HG03558 (cell line): ENCODE data around the gene KLF8.
"Not testable (repeated sequence)": the region's sequence is repeated elsewhere in the genome, so short reads cannot be mapped to it uniquely, and the experiment has no call there.

Source experiments
- ATAC-seq: cut with Tn5 transposase; IDR thresholded peaks from one replicate; pipeline ENCODE4 v1.9.1; 2021; ENCODE audit warnings: moderate number of reproducible peaks; ENCODE audit not compliant: unreplicated experiment; ENCODE audit errors: extremely low read depth

KLF8 gene

DNA sequence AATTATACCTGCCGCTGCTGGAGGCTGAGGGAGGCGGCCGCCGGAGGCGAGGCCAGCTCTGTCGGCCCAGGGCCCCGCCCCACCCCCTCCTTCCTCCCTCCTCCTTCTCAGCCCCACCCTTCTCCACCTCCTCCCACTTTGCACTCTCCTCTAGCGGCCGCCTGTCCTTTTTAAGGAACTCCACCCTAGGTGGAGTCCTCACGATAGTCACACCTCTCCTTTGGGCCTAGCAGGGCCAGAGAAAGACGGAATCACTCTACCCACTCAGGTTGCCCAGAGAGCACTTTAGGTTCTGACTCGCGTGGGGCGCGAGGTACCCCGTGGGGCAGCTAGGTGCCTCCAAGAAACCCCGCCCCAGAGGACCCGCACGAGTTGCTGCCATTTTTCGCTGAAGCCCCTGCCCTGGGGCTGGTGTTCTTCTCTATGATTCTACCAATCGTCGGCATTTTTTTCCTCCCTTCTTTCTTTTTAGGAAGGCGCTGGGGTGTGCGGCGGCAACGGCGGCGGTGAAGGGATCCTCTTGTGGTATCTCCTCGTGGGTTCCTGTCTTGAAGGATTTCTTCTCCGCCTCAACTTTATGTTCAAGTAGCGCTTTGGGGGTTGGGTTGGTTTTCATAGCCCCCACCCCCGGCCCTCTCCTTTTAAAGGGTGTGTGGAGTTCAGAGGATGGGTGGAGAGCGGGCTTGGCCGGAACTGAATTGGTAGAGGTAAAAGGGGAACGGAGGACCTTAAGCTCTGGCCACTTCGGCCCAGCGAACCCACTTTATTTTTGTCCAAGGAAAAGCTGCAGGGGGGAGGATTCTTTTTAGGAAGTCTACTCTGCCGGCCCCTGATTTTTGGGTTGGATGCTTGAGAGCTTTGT, at the start of gene KLF8:
Gene KLF8, plus strand, starts transcription at position 136 of the 862 bp plus-strand sequence. CDS start 979 bp downstream, outside the sequence.
- ATAC-seq = peak; percentile 57

DNA sequence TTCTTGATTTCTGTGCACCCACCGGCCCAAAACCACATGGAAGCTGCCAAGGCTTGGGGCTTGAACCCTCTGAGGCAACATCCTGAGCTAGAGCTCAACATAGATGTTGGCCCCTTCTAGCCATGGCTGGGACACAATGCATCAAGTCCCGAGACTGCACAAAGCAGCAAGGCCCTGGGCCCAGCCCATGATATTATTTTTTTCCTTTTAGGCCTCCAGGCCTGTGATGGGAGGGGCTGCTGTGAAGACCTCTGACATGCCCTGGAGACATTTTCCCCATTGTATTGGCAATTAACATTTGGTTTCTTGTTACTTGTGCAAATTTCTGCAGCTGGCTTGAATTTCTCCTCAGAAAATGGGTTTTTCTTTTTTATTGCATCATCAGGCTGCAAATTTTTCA, 25.2 kb upstream of the KLF8 start:
- ATAC-seq = not testable (repeated sequence)

GRCh38 chrX:56211701-56212100, 20.5 kb upstream of the KLF8 start:
- no peak for ATAC-seq

GRCh38 chrX:56216332-56216731, 15.8 kb upstream of the KLF8 start:
- ATAC-seq = no peak

GRCh38 chrX:56219700-56220099, 12.5 kb upstream of the KLF8 start:
- ATAC-seq = no peak

- ATAC-seq = no peak
These were observed 11.1 kb upstream of the KLF8 start for GRCh38 chrX:56221101-56221500.

DNA sequence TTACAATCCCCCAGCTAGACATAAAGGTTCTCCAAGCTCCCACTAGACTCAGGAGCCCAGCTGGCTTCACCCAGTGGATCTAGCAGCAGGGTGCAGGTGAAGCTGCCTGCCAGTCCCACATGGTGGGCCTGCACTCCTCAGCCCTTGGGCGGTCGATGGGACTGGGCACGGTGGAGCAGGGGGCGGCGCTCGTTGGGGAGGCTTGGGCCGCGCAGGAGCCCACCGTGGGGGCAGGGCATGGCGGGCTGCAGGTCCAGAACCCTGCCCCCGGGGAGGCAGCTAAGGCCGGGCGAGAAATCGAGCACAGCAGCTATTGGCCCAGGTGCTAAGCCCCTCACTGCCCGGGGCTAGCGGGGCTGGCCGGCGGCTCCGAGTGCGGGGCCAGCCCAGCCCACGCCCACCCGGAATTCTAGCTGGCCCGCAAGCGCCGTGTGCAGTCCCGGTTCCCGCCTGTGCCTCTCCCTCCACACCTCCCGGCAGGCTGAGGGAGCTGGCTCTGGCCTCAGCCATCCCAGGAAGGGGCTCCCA, 9.6 kb upstream of the KLF8 start:
- no peak for ATAC-seq

DNA sequence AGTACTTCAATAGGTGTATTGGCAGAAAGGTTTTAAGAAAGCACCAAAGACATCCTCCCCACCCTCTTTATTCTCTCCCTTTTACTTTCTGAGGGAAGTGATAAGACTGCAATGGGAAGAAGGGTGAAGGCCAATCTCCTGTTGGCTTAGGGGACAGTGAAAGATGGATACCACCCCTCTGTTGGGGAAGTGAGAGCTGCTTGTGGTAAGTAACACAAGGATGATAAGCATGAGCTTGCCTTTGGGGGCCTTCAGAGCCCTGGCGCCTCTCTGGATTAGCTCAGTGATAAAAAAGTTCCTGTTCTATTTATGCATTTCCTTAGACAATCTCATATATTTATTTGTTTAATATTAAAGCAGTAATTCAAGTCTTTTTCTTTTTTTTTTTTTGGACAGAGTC, 5.2 kb upstream of the KLF8 start:
- ATAC-seq = no peak

- no peak for ATAC-seq
These were observed 3.2 kb upstream of the KLF8 start for GRCh38 chrX:56228914-56229313.

GRCh38 chrX:56231537-56232090, 542 bp upstream of the KLF8 start:
- ATAC-seq = no peak

DNA sequence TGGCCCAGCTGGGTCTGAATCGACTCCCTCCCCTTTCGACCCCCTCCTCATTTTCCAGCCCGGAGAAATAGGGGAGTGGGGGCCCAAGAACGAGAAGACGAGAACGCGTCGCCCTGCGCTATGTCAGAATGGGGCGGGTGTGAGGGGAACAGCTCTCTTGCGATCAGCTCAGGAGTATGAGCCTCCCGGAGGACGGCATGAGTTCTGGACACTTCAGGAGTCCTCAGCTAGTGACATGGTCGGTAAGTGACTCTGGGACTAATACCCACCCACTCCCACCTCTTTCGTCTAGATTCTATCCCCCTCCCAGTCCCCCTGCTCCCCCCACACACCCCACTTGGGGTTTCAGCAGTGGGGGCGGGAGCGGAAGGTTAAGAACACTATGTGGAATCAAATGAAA, 944 bp downstream of the KLF8 start:
- ATAC-seq = no peak

DNA sequence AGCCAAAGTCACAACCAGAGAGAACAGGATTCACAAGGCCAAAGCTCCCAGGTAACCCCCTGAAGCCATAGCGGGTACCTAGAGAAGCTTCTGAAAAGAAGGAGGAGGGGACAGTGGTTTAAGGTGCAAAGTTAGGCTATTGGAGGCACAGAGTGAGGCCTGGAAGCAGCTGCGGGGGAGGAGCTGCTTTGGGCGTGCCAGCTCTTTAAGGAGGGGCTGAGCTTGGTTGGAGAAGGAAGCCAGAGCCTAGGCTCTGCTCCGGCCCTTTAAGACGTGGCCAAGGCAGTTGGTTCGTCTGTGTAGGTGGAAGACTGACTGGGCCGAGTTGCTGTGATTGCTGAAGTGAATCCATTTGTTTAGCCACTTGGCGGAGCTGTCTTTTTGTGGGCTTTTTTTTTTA, 1.5 kb downstream of the KLF8 start:
- peak; percentile 76 for ATAC-seq

DNA sequence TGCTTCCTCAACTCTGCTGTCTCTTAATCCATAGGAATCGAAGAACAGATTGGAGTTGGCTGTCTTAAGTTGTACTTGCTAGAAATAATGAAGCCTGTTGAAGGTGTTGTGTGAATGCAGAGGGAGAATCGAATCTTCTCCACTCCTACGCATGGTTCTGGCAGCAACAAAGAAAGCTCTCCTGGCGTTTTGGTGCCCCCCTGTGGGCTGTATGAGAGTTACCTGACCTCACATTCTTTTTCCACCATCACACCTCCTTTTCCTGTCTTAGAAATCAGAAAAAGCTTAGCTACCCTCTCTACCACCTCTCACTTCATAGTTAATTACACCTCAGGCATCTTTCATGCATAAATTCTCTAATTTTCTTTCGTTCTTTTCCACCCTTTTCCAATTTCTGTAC, 16.3 kb downstream of the KLF8 start:
- peak; percentile 70 for ATAC-seq

DNA sequence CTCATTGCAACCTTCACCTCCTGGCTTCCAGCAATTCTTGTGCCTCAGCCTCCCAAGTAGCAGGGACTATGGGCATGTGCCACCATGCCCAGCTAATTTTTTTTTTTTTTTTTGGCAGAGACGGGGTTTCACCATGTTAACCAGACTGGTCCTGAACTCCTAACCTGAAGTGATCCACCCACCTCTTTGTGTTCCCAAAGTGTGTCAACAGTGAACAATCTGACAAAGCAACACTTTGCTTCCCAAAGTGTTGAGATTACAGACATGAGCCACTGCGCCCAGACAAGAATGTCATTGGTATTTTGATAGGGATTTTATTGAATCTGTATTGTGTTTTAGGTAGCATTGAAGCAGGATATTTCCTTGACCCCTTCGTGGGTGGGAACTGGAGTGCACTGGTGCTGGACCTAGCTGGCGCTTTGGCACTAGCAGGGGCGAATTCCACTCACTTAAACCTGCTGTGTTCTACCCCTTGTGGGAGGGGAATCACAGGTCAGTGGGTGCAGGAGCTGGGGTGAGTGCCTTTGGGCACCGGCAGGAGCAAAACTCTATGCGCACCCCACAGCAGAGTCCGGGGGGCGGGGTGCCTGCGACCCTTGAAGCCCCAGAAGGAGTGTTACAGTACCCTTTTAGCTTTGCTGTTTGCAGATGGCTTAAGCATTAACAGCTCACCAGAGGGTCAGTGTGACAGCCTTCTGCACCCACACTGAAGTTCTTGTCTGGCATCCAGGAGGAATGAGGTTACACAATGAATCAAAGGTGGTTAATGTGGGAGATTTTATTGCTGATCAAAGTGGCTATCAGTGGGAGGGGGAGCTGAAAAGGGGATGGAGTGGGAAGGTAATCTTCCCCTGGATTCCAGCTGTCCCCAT, 21.9 kb downstream of the KLF8 start:
- no peak for ATAC-seq

DNA sequence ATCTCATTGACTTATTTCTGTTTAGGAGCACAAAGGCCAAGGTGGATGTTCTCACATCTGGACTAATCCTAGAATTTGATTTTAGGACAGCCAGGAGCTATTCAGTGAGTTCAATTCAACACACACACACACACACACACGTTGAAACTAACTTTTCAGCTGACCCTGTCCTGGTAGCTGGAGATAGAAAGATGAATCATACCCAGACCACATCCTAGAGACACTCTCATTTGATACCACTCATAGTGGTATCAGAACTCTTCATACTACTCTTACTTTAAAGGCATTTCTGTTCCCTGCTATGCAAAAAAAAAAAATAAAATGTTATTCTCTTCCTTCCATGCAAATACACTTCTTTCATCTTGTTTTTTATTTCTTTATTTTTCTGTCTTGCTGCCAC, 36.7 kb downstream of the KLF8 start:
- peak; percentile 95 for ATAC-seq

DNA sequence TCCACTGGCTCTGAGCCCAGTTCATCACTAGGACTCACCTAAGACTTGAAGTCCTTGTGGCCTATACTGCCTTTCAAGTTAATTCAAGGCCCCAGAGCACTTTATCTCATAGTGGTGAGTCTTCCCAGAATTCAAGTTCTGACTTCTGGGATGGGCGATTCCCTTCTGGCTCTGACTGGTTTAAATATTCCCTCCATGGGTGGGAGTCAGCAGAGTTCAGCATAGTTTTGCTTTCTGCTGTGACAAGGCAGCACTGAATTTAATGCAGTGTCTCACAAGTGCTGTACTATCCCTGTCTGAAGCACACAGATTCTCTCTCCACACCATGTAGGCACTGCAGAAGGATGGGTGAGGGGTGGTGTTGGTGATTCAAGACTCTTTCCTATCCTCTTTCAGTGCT, 46.5 kb downstream of the KLF8 start:
- ATAC-seq = no peak

DNA sequence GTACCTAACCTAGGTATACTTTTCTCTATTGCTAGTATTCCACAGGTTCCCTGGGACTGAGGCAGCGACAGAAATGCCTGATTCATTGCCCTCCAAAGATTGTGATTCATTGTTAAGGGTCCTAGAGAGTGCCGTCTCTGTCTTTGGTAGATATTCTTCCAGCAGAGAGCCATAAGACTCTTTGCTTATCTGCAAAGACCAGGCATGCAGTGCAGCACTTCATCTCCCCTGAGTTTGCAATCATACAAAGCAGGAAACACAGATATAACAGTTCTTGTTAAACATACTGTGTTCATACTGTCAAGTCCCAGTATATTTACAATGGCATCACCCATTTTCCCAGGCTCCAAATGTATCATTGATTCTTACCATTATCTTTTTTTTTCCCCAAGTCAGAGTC, 47.7 kb downstream of the KLF8 start:
- no peak for ATAC-seq

GRCh38 chrX:56281789-56282188, 49.6 kb downstream of the KLF8 start:
- ATAC-seq = no peak

DNA sequence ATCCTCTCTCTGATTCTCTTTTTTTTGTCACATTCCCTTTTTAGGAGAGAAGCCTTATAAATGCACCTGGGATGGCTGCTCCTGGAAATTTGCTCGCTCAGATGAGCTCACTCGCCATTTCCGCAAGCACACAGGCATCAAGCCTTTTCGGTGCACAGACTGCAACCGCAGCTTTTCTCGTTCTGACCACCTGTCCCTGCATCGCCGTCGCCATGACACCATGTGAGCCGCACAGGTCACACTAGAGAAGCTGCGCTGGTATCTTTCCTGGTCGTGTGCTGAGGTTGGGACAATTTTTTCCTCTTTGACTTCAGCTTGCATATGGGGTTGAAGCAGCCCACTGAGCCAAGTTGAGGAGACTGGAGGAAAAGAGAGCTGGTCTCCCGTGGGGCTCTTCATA, 52.1 kb downstream of the KLF8 start:
- no peak for ATAC-seq

- no peak for ATAC-seq
These were observed 56.5 kb downstream of the KLF8 start for GRCh38 chrX:56288608-56289007.

- no peak for ATAC-seq
These were observed 57.3 kb downstream of the KLF8 start for GRCh38 chrX:56289449-56289848.
